Endometrium (tissue), 2 donors: ENCODE measurements around the gene NECTIN2.
"Not testable (repeated sequence)": the region's sequence is repeated elsewhere in the genome, so short reads cannot be mapped to it uniquely, and the experiment has no call there.

ENCODE experiments used
- FAIRE-seq: peaks from 2 replicates; lab custom pipeline; 2012; peaks lifted over from hg19 to GRCh38; lab: Jason Lieb, UNC
- donor health status: control.
- donor health status: control.

NECTIN2 gene

DNA sequence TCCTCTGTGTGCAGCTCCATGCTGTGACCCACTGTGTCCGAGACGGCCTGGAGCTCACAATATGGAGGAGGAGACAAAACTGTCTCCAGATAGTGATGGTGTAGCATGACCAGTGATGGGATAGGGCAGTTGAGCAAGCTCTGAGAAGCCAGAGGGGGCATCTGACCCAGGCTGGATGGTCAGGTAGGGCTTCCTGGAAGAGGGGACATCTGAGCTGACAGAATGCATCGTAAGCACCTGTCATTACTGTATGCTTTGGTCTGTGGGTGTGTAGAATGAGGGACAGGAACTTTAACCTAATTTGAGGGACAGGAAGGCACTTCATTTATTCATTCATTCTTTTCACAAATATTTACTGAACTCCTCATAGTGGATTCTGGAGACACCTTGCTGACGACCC is 38.5 kb downstream of the NECTIN2 start:
- FAIRE-seq = no peak

DNA sequence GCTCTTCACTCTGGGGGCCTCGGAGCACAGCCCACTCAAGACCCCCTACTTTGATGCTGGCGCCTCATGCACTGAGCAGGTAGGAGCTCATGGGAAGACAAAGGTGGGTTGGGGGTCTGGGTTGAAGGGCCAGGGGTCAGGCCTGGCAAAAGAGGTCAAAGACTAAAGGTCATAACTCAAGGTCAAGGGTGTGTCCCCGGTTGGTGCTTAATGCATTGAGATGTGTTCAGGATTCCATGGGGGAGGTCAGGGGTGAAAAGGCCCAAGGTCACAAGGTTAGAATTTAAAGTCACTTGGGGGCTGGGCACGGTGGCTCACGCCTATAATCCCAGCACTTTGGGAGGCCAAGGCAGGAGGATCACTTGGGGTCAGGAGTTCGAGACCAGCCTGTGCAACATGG is 40.0 kb downstream of the NECTIN2 start:
- no peak for FAIRE-seq

DNA sequence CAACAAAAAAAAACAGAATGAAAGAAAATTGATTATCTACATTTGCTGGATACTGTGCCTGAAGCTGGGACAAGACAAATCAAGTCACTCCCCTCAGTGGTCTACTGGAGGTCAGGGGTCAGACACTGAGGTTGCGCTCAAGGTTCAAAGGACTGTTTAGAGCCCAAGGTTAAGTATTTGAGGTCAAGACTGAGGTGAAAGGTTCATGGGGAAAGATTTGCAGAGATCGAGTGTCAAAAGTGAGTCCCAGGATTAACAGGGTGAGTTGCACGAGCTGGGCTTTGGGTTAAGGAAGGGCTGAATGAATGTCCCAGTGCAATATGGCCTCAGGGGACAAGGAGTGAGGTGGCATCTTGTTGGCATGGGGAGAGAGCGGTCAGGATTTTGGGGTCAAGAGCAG is 41.6 kb downstream of the NECTIN2 start:
- no peak for FAIRE-seq

DNA sequence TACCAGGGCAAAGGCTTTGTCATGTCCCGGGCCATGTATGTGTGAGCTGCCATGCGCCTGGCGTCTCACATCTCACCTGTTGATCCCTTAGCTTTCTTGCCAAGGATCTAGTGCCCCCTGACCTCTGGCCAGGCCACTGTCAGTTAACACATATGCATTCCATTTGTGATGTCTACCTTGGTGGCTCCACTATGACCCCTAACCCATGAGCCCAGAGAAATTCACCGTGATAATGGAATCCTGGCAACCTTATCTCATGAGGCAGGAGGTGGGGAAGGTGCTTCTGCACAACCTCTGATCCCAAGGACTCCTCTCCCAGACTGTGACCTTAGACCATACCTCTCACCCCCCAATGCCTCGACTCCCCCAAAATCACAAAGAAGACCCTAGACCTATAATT is 42.2 kb downstream of the NECTIN2 start:
- not testable (repeated sequence) for FAIRE-seq

DNA sequence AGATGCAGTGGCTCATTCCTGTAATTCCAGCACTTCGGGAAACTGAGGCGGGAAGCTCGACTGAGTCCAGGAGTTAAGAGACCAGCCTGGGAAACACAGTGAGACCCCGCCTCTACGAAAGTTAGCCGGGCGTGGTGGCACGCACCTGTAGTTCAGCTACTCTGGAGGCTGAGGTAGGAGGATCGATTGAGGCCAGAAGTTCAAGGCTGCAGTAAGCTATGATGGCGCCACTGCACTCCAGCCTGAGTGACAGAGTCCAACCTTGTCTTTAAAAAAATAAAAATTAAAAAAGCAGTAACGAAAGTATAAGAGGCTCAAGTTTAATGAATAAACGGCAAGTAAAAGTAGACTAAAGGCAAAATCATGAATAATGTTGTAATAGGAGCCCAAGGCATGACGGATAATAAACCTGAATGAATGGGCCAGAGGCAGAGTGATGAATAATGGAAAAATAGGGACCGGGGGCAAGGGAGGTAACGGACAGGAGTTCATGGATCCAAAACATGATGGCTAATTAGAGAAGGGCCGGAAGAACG is 43.8 kb downstream of the NECTIN2 start:
- FAIRE-seq = no peak

DNA sequence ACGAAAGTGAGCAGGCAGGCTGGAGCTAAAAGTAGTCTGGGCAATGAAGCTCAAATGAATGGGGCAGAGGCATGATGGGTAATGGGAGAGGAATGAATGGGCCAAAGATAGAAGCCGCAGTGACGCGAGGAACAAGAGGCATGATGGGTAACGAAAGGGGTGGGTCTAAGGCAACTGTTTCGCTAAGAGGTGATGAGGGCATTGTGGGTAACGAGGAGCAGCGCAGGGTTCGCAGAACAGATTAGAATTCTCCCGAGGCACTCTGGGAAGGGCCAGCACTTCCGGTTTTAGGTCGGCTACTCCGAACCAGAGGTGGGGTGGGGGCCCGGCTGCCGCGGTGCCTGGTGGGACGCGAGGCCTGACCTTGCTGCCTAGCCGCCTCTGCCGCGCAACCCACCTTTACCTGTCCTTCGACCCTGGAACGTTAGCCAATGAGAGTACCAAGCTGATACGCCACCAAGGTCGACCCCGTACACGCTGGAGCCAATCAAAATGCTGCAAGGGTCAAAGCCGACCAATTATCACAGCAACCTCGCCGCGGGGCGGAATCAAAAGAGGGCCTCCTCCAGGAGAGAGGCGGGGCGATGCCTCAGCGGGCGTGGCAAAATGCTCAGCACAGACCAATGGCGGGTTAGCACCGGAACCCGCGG is 44.4 kb downstream of the NECTIN2 start:
- FAIRE-seq = peak; percentile 100

DNA sequence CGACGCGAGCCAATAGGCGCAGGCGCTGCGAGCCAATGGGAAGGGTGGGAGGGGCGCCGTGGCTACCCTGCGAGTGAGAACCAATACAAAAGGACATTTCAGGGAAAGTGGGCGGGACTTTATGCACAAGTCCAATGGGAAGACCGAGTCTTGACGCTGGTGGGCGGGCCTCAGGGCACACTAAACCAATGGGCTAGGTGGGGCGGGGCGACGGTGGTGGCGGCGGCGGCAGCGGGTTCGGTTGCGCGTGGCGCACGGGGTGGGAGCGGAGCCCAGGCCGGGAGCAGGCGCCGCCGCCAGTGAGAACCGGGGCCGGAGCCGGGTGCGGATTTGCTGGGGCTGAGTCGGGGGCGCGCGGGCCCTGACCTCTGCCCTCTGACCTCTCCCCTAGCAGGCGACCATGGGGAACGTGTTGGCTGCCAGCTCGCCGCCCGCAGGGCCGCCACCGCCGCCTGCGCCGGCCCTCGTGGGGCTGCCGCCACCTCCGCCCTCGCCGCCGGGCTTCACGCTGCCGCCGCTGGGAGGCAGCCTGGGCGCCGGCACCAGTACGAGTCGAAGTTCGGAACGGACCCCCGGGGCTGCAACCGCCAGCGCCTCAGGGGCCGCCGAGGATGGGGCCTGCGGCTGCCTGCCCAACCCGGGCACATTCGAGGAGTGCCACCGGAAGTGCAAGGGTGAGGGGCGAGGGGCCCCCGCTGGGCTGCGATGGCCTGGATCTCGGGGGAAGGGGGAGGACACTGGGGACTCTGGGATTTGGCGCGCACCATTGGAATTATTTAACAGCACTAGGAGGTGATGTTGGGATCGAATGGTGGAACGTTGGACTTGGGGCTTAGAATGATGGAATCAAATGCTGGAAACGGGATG is 45.2 kb downstream of the NECTIN2 start, which contains the start of gene TOMM40:
TSS of gene TOMM40 (plus strand) at position 239 of the 867 bp plus-strand sequence. CDS start at position 401, 162 bp downstream.
- no peak for FAIRE-seq

DNA sequence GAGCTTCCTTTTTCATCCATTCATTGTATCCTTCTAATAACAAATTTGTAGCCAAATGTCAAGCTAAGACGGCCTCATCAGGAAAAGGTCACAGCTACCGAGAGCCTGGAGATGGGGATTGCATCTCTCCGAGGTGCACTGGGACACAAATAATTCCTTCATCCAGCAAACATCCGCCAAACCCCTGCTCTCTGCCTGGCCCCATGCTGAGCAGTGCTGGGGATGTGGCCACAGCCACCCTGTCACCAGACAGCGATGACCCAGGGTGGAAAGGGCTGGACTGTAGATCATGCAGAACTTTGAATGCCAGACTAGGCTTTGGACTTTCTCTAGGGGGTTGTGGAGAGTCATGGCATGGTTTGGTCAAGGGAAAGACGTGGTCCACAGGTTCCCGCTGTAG is 46.8 kb downstream of the NECTIN2 start:
- FAIRE-seq = no peak

DNA sequence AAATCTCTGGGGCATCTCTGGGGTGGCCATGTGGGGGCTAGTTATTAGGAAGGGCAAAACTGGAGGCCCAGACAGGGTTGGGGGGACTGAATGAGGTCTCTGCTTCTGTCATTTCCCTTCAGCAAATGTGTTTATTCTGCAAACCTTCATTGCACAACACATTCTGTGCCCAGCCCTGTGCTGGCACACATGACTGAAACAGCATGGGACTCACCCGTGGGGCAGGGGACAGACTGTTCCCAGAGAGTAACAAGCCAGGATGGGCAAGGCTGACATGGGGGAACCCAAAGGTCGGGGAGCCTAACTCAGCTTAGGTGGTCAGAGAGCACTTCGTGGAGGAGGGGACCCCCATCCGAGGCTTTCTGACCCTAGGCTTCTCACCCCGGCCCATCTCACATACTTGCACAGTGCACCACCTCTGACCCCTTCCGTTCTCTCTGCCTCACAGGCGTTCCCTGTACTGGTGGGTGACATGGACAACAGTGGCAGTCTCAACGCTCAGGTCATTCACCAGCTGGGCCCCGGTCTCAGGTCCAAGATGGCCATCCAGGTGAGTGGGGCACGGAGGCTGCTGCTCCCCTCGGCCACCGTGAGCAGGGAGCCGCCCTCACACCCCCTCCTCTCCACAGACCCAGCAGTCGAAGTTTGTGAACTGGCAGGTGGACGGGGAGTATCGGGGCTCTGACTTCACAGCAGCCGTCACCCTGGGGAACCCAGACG is 47.4 kb downstream of the NECTIN2 start:
- no peak for FAIRE-seq

DNA sequence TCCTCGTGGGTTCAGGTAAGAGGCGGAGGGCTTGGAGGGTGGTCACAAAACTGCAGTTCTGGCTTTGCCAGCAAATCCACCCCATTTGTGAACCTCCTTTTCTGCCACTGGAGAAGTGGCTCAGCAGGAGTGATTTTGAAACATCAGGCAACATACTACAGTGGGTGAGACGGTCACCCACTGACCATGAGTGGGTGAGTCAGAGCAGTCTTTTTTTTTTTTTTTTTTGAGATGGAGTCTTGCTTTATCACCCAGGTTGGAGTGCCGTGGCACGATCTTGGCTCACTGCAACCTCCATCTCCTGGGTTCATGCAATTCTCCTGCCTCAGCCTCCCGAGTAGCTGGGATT is 47.9 kb downstream of the NECTIN2 start:
- no peak for FAIRE-seq

DNA sequence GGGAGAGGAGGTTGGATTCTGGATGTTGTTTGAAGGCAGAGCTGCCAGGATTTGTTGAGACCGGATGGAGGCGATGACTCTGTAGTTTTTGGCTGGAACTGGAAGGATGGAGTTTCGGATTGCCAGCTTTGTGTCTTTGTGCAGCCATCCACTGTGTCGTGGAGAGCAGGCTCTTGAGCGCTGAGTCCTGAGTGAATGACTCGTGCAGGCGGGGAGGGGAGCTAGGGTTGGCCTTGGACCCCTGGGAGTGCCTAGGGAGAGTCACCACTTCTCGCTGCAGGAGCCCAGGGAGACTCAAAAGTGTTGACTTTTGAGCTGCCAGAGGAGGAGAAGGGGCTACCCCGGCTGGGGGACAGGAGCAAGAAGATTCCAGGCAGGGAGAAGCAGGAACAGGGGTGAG is 48.8 kb downstream of the NECTIN2 start:
- FAIRE-seq = no peak

DNA sequence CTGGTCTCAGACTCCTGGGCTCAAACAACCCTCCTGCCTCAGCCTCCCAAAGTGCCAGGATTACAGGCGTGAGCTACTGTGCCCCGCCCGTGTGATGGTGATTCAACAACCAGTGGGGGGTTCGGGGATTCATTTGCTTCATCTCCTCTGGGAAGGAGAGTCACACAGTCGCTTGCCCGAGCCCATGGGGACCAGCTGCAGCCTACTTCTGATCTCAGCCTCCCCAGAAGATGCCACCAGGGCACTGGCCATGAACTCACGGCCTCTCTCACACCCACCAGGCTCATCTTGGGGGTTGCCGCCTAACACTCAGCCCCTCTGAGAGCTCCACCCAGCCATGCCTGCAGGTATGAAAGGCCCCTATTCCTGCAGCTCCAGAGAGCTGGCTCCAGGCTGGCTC is 51.7 kb downstream of the NECTIN2 start:
- no peak for FAIRE-seq

DNA sequence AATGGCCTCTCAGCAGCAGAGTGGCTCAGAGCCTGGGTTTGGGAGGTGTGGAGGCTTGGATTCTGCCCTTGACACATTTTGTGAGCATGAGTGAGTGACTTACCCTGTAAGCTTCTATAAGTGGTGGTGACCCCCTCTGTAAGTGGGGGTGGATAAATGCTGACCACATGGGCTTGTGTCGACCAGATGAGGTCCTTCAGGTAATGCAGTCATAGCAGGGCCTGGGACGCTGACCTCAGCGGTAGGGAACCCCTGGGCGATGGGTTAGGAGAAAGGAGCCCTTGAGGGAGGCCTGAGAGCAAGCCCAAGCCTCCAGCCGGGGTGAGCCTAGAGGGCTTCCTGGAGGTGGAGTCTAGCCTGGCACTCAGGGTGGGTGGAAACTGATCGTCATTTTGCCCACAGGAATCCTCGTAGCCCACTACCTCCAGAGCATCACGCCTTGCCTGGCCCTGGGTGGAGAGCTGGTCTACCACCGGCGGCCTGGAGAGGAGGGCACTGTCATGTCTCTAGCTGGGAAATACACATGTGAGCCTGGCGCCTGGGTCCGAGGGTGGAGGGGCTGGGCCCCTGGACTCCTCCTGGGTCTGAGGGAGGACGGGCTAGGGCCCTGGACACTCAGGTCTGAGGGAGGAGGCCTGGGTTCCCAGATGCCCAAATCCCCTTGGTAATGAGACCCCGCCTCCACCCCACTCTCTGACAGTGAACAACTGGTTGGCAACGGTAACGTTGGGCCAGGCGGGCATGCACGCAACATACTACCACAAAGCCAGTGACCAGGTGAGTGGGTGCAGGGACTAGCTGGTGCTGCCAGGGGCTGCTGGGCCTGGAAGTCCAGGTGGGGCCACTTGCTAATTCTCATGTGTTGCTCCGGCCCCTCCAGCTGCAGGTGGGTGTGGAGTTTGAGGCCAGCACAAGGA is 54.5 kb downstream of the NECTIN2 start:
- no peak for FAIRE-seq

DNA sequence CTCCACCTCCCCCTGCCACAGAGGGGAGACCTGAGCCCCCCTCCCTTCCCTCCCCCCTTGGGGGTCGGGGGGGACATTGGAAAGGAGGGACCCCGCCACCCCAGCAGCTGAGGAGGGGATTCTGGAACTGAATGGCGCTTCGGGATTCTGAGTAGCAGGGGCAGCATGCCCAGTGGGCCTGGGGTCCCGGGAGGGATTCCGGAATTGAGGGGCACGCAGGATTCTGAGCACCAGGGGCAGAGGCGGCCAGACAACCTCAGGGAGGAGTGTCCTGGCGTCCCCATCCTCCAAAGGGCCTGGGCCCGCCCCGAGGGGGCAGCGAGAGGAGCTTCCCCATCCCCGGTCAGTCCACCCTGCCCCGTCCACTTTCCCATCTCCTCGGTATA is 57.1 kb downstream of the NECTIN2 start:
- FAIRE-seq = no peak

DNA sequence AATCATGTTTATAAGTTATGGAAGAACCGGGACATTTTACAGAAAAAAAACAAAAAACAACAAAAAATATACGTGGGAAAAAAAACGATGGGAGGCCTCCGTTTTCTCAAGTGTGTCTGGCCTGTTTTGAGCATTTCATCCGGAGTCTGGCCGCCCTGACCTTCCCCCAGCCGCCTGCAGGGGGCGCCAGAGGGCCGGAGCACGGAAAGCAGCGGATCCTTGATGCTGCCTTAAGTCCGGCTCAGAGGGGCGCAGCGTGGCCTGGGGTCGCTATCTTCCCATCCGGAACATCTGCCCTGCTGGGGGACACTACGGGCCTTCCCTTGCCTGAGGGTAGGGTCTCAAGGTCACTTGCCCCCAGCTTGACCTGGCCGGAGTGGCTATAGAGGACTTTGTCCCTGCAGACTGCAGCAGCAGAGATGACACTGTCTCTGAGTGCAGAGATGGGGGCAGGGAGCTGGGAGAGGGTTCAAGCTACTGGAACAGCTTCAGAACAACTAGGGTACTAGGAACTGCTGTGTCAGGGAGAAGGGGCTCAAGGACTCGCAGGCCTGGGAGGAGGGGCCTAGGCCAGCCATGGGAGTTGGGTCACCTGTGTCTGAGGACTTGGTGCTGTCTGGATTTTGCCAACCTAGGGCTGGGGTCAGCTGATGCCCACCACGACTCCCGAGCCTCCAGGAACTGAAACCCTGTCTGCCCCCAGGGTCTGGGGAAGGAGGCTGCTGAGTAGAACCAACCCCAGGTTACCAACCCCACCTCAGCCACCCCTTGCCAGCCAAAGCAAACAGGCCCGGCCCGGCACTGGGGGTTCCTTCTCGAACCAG is 57.7 kb downstream of the NECTIN2 start:
- no peak for FAIRE-seq

DNA sequence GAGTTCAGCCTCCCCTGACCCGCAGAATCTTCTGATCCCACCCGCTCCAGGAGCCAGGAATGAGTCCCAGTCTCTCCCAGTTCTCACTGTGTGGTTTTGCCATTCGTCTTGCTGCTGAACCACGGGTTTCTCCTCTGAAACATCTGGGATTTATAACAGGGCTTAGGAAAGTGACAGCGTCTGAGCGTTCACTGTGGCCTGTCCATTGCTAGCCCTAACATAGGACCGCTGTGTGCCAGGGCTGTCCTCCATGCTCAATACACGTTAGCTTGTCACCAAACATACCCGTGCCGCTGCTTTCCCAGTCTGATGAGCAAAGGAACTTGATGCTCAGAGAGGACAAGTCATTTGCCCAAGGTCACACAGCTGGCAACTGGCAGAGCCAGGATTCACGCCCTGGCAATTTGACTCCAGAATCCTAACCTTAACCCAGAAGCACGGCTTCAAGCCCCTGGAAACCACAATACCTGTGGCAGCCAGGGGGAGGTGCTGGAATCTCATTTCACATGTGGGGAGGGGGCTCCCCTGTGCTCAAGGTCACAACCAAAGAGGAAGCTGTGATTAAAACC is 58.4 kb downstream of the NECTIN2 start:
- FAIRE-seq = no peak

DNA sequence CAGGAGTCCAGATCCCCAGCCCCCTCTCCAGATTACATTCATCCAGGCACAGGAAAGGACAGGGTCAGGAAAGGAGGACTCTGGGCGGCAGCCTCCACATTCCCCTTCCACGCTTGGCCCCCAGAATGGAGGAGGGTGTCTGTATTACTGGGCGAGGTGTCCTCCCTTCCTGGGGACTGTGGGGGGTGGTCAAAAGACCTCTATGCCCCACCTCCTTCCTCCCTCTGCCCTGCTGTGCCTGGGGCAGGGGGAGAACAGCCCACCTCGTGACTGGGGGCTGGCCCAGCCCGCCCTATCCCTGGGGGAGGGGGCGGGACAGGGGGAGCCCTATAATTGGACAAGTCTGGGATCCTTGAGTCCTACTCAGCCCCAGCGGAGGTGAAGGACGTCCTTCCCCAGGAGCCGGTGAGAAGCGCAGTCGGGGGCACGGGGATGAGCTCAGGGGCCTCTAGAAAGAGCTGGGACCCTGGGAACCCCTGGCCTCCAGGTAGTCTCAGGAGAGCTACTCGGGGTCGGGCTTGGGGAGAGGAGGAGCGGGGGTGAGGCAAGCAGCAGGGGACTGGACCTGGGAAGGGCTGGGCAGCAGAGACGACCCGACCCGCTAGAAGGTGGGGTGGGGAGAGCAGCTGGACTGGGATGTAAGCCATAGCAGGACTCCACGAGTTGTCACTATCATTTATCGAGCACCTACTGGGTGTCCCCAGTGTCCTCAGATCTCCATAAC is 59.5 kb downstream of the NECTIN2 start, which contains the start of gene APOE:
TSS of gene APOE (plus strand) at position 360 of the 724 bp plus-strand sequence. CDS start 829 bp downstream, outside the sequence.
- no peak for FAIRE-seq

DNA sequence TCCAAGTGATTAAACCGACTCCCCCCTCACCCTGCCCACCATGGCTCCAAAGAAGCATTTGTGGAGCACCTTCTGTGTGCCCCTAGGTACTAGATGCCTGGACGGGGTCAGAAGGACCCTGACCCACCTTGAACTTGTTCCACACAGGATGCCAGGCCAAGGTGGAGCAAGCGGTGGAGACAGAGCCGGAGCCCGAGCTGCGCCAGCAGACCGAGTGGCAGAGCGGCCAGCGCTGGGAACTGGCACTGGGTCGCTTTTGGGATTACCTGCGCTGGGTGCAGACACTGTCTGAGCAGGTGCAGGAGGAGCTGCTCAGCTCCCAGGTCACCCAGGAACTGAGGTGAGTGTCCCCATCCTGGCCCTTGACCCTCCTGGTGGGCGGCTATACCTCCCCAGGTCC is 61.5 kb downstream of the NECTIN2 start:
- no peak for FAIRE-seq

DNA sequence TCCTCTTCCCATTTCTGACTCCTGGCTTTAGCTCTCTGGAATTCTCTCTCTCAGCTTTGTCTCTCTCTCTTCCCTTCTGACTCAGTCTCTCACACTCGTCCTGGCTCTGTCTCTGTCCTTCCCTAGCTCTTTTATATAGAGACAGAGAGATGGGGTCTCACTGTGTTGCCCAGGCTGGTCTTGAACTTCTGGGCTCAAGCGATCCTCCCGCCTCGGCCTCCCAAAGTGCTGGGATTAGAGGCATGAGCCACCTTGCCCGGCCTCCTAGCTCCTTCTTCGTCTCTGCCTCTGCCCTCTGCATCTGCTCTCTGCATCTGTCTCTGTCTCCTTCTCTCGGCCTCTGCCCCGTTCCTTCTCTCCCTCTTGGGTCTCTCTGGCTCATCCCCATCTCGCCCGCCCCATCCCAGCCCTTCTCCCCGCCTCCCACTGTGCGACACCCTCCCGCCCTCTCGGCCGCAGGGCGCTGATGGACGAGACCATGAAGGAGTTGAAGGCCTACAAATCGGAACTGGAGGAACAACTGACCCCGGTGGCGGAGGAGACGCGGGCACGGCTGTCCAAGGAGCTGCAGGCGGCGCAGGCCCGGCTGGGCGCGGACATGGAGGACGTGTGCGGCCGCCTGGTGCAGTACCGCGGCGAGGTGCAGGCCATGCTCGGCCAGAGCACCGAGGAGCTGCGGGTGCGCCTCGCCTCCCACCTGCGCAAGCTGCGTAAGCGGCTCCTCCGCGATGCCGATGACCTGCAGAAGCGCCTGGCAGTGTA is 62.2 kb downstream of the NECTIN2 start:
- FAIRE-seq = no peak
